SU-DHL-6 (cell line): ENCODE measurements around the gene CTCF.

Experiments used
- H2AFZ ChIP-seq: fragments of 200-600 bp; sonication (generic); 2 replicates; pipeline ENCODE4 v1.6.1; 2014; ENCODE audit warnings: low read depth, mild to moderate bottlenecking, moderate library complexity, mixed read lengths, antibody characterized with exemption, low read length; ENCODE audit not compliant: severe bottlenecking
- H3F3A ChIP-seq: fragments of 200-600 bp; shearing (Covaris generic); 2 replicates; pipeline ENCODE4 v1.6.0; 2016; ENCODE audit warnings: antibody characterized with exemption, mild to moderate bottlenecking; ENCODE audit not compliant: insufficient read depth
- H3K27ac ChIP-seq: fragments of 200-600 bp; sonication (generic); 2 replicates; pipeline ENCODE4 v1.5.1; 2016; ENCODE audit warnings: low read depth, mild to moderate bottlenecking, low read length, moderate library complexity, mixed read lengths
- H3K27me3 ChIP-seq: fragments of 200-600 bp; sonication (generic), shearing (Covaris generic); 2 replicates; pipeline ENCODE4 v1.6.0; 2014; ENCODE audit warnings: mild to moderate bottlenecking, low read length
- H3K36me3 ChIP-seq: fragments of 200-600 bp; sonication (generic); 2 replicates; pipeline ENCODE4 v1.6.1; 2014; ENCODE audit warnings: mild to moderate bottlenecking, low read length, mixed read lengths
- H3K4me2 ChIP-seq: fragments of 300-600, 200-600 bp; shearing (Covaris generic), sonication (generic); 2 replicates; pipeline ENCODE4 v1.6.0; 2014; ENCODE audit warnings: low read length, low read depth, mild to moderate bottlenecking; ENCODE audit not compliant: poor library complexity, severe bottlenecking
- H3K4me3 ChIP-seq: fragments of 200-600 bp; sonication (generic); 2 replicates; pipeline ENCODE4 v1.5.1; 2014; ENCODE audit warnings: antibody characterized with exemption, low read length, mild to moderate bottlenecking, mixed read lengths; ENCODE audit not compliant: insufficient read depth, poor library complexity, severe bottlenecking
- H3K79me2 ChIP-seq: fragments of 200-600 bp; sonication (generic); 2 replicates; pipeline ENCODE4 v1.6.1; 2014; ENCODE audit warnings: mild to moderate bottlenecking, low read length, moderate library complexity; ENCODE audit not compliant: insufficient read depth
- H3K9ac ChIP-seq: fragments of 200-600 bp; sonication (generic); 2 replicates; pipeline ENCODE4 v1.7.0; 2014; ENCODE audit warnings: mild to moderate bottlenecking, low read length
- H3K9me2 ChIP-seq: fragments of 200-600 bp; sonication (generic); replicated peaks from 2 replicates; pipeline ENCODE4 v1.6.1; 2014; ENCODE audit warnings: low read length; ENCODE audit not compliant: insufficient read depth
- H3K9me3 ChIP-seq: fragments of 200-600 bp; sonication (generic); 2 replicates; pipeline ENCODE4 v1.6.1; 2014; ENCODE audit warnings: low read length, mixed read lengths; ENCODE audit not compliant: insufficient read depth
- H4K20me1 ChIP-seq: fragments of 200-600 bp; sonication (generic); 2 replicates; pipeline ENCODE4 v1.6.1; 2014; ENCODE audit warnings: low read depth, mild to moderate bottlenecking, antibody characterized with exemption, low read length, moderate library complexity, mixed read lengths
- CTCF ChIP-seq: fragments of 200-600 bp; sonication (generic); IDR thresholded peaks from one replicate; pipeline ENCODE4 v1.5.1; 2017; ENCODE audit warnings: antibody characterized with exemption, mild to moderate bottlenecking, low read length, moderate library complexity; ENCODE audit not compliant: insufficient read depth, poor library complexity, severe bottlenecking
- EZH2phosphoT487 ChIP-seq: fragments of 200-600 bp; sonication (generic), shearing (Covaris generic); conservative IDR thresholded peaks from 2 replicates; pipeline ENCODE4 v1.6.1; 2018; ENCODE audit warnings: mild to moderate bottlenecking, antibody characterized with exemption, low read length, moderate library complexity, mixed read lengths

Gene CTCF

DNA sequence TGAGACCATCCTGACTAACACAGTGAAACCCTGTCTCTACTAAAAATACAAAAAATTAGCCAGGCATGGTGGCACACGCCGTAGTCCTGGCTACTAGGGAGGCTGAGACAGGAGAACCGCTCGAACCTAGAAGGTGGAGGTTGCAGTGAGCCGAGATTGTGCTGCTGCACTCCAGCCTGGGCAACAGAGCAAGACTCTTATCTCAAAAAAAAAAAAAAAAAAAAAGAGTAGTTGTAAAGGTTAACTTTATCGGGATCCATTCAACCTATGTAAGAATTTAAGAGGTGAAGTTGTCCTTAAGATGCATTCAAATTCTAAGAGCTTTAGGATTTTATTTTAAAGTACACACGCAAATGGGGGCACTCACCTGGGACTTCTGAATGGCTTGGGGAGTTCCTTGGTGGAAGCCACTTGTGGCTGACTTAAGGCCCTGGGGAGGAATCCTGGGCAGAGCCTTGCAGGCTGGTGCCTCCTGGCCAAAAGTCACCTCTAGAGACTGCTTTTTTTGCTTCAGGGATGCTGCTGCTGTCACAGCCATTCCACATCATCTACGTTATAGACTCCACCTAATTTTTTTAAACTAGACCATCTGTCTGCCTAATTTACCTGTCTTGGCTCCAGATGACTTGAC, 3.3 kb downstream of the CTCF start:
- TF ChIP-seq EZH2phosphoT487 (no peak), CTCF (no peak)
- Histone ChIP-seq H3K27me3 (no peaks in the 10 kb centered on the region), H3K9ac (peak overlapping the region; percentile 90), H3K9me2 (no peaks in the 10 kb centered on the region), H3K36me3 (no peaks in the 10 kb centered on the region), H3K27ac (peak overlapping the region; percentile 94), H3K4me3 (peak overlapping the region; percentile 90), H4K20me1 (no peaks in the 10 kb centered on the region), H3K79me2 (peaks cover 86% of the 10 kb centered on the region), H3F3A (peaks cover 23% of the 10 kb centered on the region), H3K4me2 (peak overlapping the region; percentile 97), H2AFZ (no peak overlapping the region), H3K9me3 (no peaks in the 10 kb centered on the region)

DNA sequence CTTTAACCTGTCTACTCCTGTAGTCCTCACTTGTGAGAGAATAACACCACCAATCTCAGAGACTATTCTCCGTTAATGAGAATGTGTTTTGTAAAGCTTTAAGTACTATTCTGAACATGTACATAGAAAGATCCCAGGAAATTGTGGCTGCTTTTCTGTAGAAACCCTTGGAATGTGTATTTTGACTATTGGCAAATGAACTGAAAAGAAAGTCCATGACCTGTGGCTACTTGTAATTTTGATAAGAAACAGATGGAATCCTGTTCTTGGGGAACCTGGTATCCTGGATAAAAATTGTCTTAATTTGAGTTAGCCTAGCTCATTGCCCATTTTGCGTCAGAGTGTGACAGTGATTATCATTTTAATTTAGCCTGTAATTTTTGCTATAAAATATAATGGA, 9.1 kb downstream of the CTCF start:
- H3K27ac ChIP-seq = no peak overlapping the region
- H4K20me1 ChIP-seq = no peaks in the 10 kb centered on the region
- no peak overlapping the region for H3K4me3 ChIP-seq
- H3K9me3 ChIP-seq = no peaks in the 10 kb centered on the region
- no peak overlapping the region for H2AFZ ChIP-seq
- H3K36me3 ChIP-seq = peaks cover 22% of the 10 kb centered on the region; the same call in 1 of the 2 replicates
- H3K9me2 ChIP-seq = no peaks in the 10 kb centered on the region
- no peaks in the 10 kb centered on the region for H3K27me3 ChIP-seq
- H3K79me2 ChIP-seq = peaks cover 93% of the 10 kb centered on the region
- peaks cover 15% of the 10 kb centered on the region; the same call in 1 of the 2 replicates for H3F3A ChIP-seq
- TF ChIP-seq EZH2phosphoT487 = no peak
- no peak for TF ChIP-seq CTCF
- H3K9ac ChIP-seq = no peak overlapping the region
- H3K4me2 ChIP-seq = no peak overlapping the region

GRCh38 chr16:67571981-67572431, 9.7 kb downstream of the CTCF start:
- no peak overlapping the region for H3K4me2 ChIP-seq
- no peaks in the 10 kb centered on the region for H3K9me2 ChIP-seq
- peaks cover 16% of the 10 kb centered on the region; the same call in 1 of the 2 replicates for H3F3A ChIP-seq
- no peaks in the 10 kb centered on the region for H4K20me1 ChIP-seq
- TF ChIP-seq EZH2phosphoT487 (no peak), CTCF (no peak)
- H2AFZ ChIP-seq = no peak overlapping the region
- peaks cover 24% of the 10 kb centered on the region; the same call in 1 of the 2 replicates for H3K36me3 ChIP-seq
- H3K79me2 ChIP-seq = peaks cover 93% of the 10 kb centered on the region
- H3K27me3 ChIP-seq = no peaks in the 10 kb centered on the region
- no peak overlapping the region for H3K27ac ChIP-seq
- no peak overlapping the region for H3K4me3 ChIP-seq
- H3K9ac ChIP-seq = no peak overlapping the region
- no peaks in the 10 kb centered on the region for H3K9me3 ChIP-seq
